Astrocyte (in vitro differentiated cells and primary cell): ENCODE data around the gene KCNQ4.

Experiments
- EZH2 ChIP-seq: IDR thresholded peaks from 2 replicates; pipeline ENCODE4 v1.6.1; 2012; ENCODE audit warnings: mild to moderate bottlenecking, low read length, inconsistent platforms; ENCODE audit not compliant: insufficient read depth
- TF ChIP-seq, protein P1 (sequence below): IDR thresholded peaks from 2 replicates; pipeline ENCODE4 v1.5.1; 2011; ENCODE audit warnings: low read depth, mild to moderate bottlenecking, inconsistent platforms, low read length, moderate library complexity; ENCODE audit not compliant: insufficient read depth

DNA sequence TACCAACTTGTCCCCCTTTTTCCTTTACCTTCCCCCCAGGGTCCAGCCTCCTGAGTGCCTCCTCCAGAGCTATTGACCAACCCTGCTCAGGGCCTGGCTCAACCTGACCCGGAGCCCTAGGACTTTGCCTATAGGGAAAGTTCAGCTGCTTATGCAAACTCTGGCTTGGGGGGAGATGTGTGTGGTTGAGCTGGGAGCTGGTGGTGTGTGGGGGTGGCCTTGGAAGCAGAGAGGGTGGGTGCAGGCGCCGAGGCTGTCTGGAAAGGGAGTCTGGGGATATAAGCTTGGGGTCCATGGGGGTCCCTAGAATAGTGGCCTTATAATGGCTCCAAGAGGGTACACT, 14.1 kb downstream of the KCNQ4 start:
- TF ChIP-seq, protein P1, sequence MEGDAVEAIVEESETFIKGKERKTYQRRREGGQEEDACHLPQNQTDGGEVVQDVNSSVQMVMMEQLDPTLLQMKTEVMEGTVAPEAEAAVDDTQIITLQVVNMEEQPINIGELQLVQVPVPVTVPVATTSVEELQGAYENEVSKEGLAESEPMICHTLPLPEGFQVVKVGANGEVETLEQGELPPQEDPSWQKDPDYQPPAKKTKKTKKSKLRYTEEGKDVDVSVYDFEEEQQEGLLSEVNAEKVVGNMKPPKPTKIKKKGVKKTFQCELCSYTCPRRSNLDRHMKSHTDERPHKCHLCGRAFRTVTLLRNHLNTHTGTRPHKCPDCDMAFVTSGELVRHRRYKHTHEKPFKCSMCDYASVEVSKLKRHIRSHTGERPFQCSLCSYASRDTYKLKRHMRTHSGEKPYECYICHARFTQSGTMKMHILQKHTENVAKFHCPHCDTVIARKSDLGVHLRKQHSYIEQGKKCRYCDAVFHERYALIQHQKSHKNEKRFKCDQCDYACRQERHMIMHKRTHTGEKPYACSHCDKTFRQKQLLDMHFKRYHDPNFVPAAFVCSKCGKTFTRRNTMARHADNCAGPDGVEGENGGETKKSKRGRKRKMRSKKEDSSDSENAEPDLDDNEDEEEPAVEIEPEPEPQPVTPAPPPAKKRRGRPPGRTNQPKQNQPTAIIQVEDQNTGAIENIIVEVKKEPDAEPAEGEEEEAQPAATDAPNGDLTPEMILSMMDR = no peak
- no peak for TF ChIP-seq EZH2
